ENCODE data around the gene PXDN.
"Not testable (repeated sequence)": the region's sequence is repeated elsewhere in the genome, so short reads cannot be mapped to it uniquely, and the experiment has no call there.

Gene PXDN

DNA sequence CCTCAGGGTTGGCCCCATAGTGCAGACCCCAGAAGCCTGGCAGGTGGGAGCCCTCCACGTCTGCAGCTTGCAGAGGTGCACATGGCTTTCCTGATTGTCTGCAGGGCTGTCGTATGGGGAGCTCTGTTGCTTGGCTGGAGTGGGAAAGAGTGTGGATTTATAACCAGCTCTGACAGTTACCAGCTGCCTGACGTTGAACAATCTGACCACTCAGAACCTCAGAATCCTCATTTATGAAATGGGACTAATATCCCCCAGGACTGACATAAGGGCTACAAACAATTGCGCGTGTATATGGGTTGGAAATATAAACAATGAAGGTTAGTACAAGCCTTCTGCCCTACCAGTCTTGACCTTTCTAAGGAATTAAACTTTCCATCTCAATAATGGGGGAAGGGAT lies 13.9 kb upstream of the PXDN start:
- Histone ChIP-seq H3K36me3 (ENCODE audit: control insufficient read depth in 4 of 4, insufficient read depth in 4 of 4, low read length in 3 of 4) (no peaks in the 10 kb centered on the region), H3K27ac (ENCODE audit: insufficient read depth in 1 of 2, low read depth in 1 of 2, low read length in 2 of 2, poor library complexity in 1 of 2, severe bottlenecking in 2 of 2) (no peak overlapping the region), H3K9me3 (ENCODE audit: control extremely low read depth in 1 of 5, control insufficient read depth in 4 of 5, insufficient read depth in 2 of 5, low read depth in 1 of 5, low read length in 4 of 5) (peaks cover 0 to 18% (median 13%) of the 10 kb centered on the region in 5 experiments), H3K27me3 (replicated peaks in 2 of 5; ENCODE audit: control insufficient read depth in 4 of 5, insufficient read depth in 5 of 5, low read length in 4 of 5) (no peaks in the 10 kb centered on the region), H3K4me1 (ENCODE audit: control extremely low read depth in 1 of 4, control insufficient read depth in 4 of 4, insufficient read depth in 4 of 4, low read length in 3 of 4) (no peaks in the 10 kb centered on the region), H3K4me3 (ENCODE audit: control insufficient read depth in 1 of 7, extremely low read depth in 1 of 7, insufficient read depth in 4 of 7, low read depth in 2 of 7, low read length in 6 of 7) (no peak overlapping the region)
- 100% methylated on average over 5 of the region's 5 CpGs for WGBS (ENCODE audit: insufficient coverage)
- ChIA-PET POLR2A (no interaction called here), CTCF (interaction anchor here (1.3 to 2.3 kb wide), 3 partner anchors 9 to 12 kb away, joined by 3 to 7 read pairs (median 4); no protein-coding TSS in a partner anchor)
- no peak for DNase-seq

DNA sequence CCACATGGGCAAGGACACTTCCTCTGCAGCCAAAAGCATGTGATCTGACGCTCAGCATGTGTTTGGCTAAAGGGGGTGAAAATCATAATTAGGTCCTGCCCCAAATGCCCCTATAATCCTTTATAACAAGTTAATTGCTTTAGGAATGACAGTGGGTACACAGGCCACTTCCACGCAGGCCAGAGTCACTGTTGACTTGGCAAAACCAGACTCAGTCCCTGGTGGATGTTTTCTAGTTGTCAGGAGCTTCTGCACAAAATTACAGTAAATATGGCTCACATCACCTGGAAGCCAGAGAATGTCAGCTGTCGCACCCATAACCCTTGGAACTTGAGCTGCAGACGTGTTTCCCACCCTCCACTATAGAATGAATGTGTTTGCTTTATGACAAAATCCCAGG lies 13.3 kb upstream of the PXDN start:
- WGBS (ENCODE audit: insufficient coverage): 88% methylated on average over 1 of the region's 4 CpGs
- DNase-seq: no peak
- H3K27me3 ChIP-seq (replicated peaks in 2 of 5; ENCODE audit: control insufficient read depth in 4 of 5, insufficient read depth in 5 of 5, low read length in 4 of 5): no peaks in the 10 kb centered on the region
- CTCF ChIA-PET: interaction anchor here (1.3 to 2.3 kb wide), 3 partner anchors 10 to 13 kb away, joined by 3 to 7 read pairs (median 4); no protein-coding TSS in a partner anchor
- no peak overlapping the region for H3K27ac ChIP-seq (ENCODE audit: insufficient read depth in 1 of 2, low read depth in 1 of 2, low read length in 2 of 2, poor library complexity in 1 of 2, severe bottlenecking in 2 of 2)
- peaks cover 0 to 18% (median 13%) of the 10 kb centered on the region in 5 experiments for H3K9me3 ChIP-seq (ENCODE audit: control extremely low read depth in 1 of 5, control insufficient read depth in 4 of 5, insufficient read depth in 2 of 5, low read depth in 1 of 5, low read length in 4 of 5)
- no peaks in the 10 kb centered on the region for H3K4me1 ChIP-seq (ENCODE audit: control extremely low read depth in 1 of 4, control insufficient read depth in 4 of 4, insufficient read depth in 4 of 4, low read length in 3 of 4)
- POLR2A ChIA-PET: no interaction called here
- no peak overlapping the region for H3K4me3 ChIP-seq (ENCODE audit: control insufficient read depth in 1 of 7, extremely low read depth in 1 of 7, insufficient read depth in 4 of 7, low read depth in 2 of 7, low read length in 6 of 7)
- no peaks in the 10 kb centered on the region for H3K36me3 ChIP-seq (ENCODE audit: control insufficient read depth in 4 of 4, insufficient read depth in 4 of 4, low read length in 3 of 4)

DNA sequence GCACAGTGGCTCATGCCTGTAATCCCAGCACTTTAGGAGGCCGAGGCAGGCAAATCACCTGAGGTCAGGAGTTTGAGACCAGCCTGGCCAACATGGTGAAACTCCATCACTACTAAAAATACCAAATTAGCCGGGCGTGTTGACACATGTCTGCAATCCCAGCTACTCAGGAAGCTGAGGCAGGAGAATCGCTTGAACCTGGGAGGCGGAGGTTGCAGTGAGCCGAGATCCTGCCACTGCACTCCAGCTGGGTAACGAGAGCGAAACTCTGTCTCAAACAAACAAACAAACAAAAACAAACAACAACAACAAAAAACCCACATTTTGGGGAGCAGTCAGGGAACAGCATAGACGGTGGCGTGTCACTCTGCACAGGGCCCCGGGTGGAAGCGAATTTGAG lies 12.8 kb upstream of the PXDN start:
- H3K27ac ChIP-seq (ENCODE audit: insufficient read depth in 1 of 2, low read depth in 1 of 2, low read length in 2 of 2, poor library complexity in 1 of 2, severe bottlenecking in 2 of 2); H3K4me1 ChIP-seq (ENCODE audit: control extremely low read depth in 1 of 4, control insufficient read depth in 4 of 4, insufficient read depth in 4 of 4, low read length in 3 of 4); H3K4me3 ChIP-seq (ENCODE audit: control insufficient read depth in 1 of 7, extremely low read depth in 1 of 7, insufficient read depth in 4 of 7, low read depth in 2 of 7, low read length in 6 of 7); POLR2A ChIA-PET; DNase-seq; H3K27me3 ChIP-seq (replicated peaks in 2 of 5; ENCODE audit: control insufficient read depth in 4 of 5, insufficient read depth in 5 of 5, low read length in 4 of 5); H3K36me3 ChIP-seq (ENCODE audit: control insufficient read depth in 4 of 4, insufficient read depth in 4 of 4, low read length in 3 of 4): not testable (repeated sequence)
- peaks cover 0 to 18% (median 13%) of the 10 kb centered on the region in 5 experiments for H3K9me3 ChIP-seq (ENCODE audit: control extremely low read depth in 1 of 5, control insufficient read depth in 4 of 5, insufficient read depth in 2 of 5, low read depth in 1 of 5, low read length in 4 of 5)
- 98% methylated on average over 9 of the region's 12 CpGs for WGBS (ENCODE audit: insufficient coverage)
- CTCF ChIA-PET: interaction anchor here (1.3 to 2.3 kb wide), 2 partner anchors 10 to 13 kb away, joined by 3 to 7 read pairs; no protein-coding TSS in a partner anchor

GRCh38 chr2:1756456-1756855 lies 12.1 kb upstream of the PXDN start:
- Histone ChIP-seq H3K4me1 (ENCODE audit: control extremely low read depth in 1 of 4, control insufficient read depth in 4 of 4, insufficient read depth in 4 of 4, low read length in 3 of 4) (no peaks in the 10 kb centered on the region), H3K27me3 (replicated peaks in 2 of 5; ENCODE audit: control insufficient read depth in 4 of 5, insufficient read depth in 5 of 5, low read length in 4 of 5) (peaks cover 0 to 7% (median 0%) of the 10 kb centered on the region in 5 experiments), H3K27ac (ENCODE audit: insufficient read depth in 1 of 2, low read depth in 1 of 2, low read length in 2 of 2, poor library complexity in 1 of 2, severe bottlenecking in 2 of 2) (no peak overlapping the region), H3K9me3 (ENCODE audit: control extremely low read depth in 1 of 5, control insufficient read depth in 4 of 5, insufficient read depth in 2 of 5, low read depth in 1 of 5, low read length in 4 of 5) (peaks cover 0 to 18% (median 13%) of the 10 kb centered on the region in 5 experiments), H3K36me3 (ENCODE audit: control insufficient read depth in 4 of 4, insufficient read depth in 4 of 4, low read length in 3 of 4) (no peaks in the 10 kb centered on the region), H3K4me3 (ENCODE audit: control insufficient read depth in 1 of 7, extremely low read depth in 1 of 7, insufficient read depth in 4 of 7, low read depth in 2 of 7, low read length in 6 of 7) (no peak overlapping the region)
- ChIA-PET POLR2A (no interaction called here), CTCF (interaction anchor here (2.3 kb wide), 1 partner anchor 11 kb away, joined by 7 read pairs; no protein-coding TSS in a partner anchor)
- WGBS (ENCODE audit: insufficient coverage): 93% methylated on average over 10 of the region's 10 CpGs
- no peak for DNase-seq

DNA sequence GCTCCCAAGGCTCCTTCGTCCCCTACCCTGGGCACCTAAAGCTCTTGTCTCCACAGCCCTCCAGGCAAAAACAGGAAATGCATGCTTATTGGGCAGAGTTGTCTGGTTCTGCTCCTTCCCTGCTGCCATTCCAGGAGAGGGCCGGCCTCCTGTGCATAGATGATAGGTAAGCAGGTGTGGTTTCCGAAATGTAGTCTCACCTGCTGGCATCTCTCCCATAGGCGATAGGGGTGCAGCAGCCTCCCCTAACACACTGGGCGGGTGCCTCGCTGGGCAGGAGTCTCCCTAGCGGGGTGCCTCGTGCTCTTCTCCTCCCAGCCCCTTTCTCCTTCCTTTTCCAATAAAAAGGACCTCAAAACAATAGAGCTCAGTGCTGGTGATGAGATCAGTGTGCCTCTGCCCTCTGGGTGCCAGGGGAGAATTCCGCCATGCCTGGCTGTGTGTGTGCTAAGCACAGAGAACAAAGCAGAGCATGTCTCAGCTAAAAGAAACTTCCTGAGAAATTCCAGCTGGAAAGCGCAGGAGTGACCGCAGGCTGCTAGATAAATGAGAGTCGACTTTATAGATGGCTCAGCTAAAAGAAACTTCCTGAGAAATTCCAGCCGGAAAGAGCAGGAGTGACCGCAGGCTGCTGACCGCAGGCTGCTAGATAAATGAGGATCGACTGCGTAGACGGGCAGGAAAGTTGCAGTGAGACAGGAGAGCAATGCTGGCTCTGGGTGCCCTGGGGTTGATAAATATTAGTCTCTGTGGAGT lies 11.3 kb upstream of the PXDN start:
- Histone ChIP-seq H3K4me1 (ENCODE audit: control extremely low read depth in 1 of 4, control insufficient read depth in 4 of 4, insufficient read depth in 4 of 4, low read length in 3 of 4) (no peaks in the 10 kb centered on the region), H3K27me3 (replicated peaks in 2 of 5; ENCODE audit: control insufficient read depth in 4 of 5, insufficient read depth in 5 of 5, low read length in 4 of 5) (peaks cover 0 to 10% (median 3%) of the 10 kb centered on the region in 5 experiments), H3K36me3 (ENCODE audit: control insufficient read depth in 4 of 4, insufficient read depth in 4 of 4, low read length in 3 of 4) (no peaks in the 10 kb centered on the region), H3K4me3 (ENCODE audit: control insufficient read depth in 1 of 7, extremely low read depth in 1 of 7, insufficient read depth in 4 of 7, low read depth in 2 of 7, low read length in 6 of 7) (no peak overlapping the region), H3K9me3 (ENCODE audit: control extremely low read depth in 1 of 5, control insufficient read depth in 4 of 5, insufficient read depth in 2 of 5, low read depth in 1 of 5, low read length in 4 of 5) (peaks cover 0 to 18% (median 13%) of the 10 kb centered on the region in 5 experiments), H3K27ac (ENCODE audit: insufficient read depth in 1 of 2, low read depth in 1 of 2, low read length in 2 of 2, poor library complexity in 1 of 2, severe bottlenecking in 2 of 2) (no peak overlapping the region)
- ChIA-PET POLR2A (no interaction called here), CTCF (interaction anchor here (1.8 kb wide), 1 partner anchor 16 kb away, joined by 7 read pairs; no protein-coding TSS in a partner anchor)
- WGBS (ENCODE audit: insufficient coverage): 95% methylated on average over 18 of the region's 18 CpGs
- DNase-seq: no peak

DNA sequence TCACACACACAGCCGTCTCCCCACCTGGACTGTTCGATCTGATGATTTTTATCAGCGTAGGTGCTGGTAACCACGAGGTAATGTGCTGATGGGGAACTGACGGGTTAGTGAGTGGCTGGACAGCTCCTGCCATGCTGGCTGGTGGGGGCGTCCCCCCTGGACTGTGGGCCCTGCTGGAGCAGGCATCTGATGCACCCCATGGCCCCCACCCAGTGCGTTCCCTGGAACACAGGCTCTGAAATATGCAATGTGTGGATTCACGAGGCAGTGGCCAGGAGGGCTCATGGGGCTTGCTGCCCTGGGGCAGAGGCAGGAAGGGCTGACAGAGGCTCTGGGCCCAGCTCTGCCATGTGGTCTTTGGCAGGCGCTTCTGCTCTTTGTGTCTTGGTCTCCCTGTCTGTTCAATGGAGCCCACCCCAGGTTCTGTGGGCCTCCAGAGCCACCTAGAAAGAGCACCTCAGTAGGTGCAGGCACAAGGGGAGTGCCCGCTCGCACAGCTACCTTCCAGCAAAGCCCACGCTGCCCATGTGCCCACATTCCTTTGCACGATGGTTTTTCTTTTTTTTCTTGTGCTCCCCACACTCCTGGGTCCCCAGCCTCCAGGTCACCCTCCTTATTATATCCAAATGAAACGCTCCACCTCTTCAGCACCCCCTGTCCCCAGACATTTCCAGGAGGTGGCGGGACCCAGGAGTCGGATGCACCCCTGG lies 10.3 kb upstream of the PXDN start:
- no peak overlapping the region for H3K4me3 ChIP-seq (ENCODE audit: control insufficient read depth in 1 of 7, extremely low read depth in 1 of 7, insufficient read depth in 4 of 7, low read depth in 2 of 7, low read length in 6 of 7)
- no peaks in the 10 kb centered on the region for H3K4me1 ChIP-seq (ENCODE audit: control extremely low read depth in 1 of 4, control insufficient read depth in 4 of 4, insufficient read depth in 4 of 4, low read length in 3 of 4)
- DNase-seq: no peak
- peaks cover 0 to 13% (median 6%) of the 10 kb centered on the region in 5 experiments for H3K27me3 ChIP-seq (replicated peaks in 2 of 5; ENCODE audit: control insufficient read depth in 4 of 5, insufficient read depth in 5 of 5, low read length in 4 of 5)
- 96% methylated on average over 13 of the region's 16 CpGs for WGBS (ENCODE audit: insufficient coverage)
- no peaks in the 10 kb centered on the region for H3K36me3 ChIP-seq (ENCODE audit: control insufficient read depth in 4 of 4, insufficient read depth in 4 of 4, low read length in 3 of 4)
- CTCF ChIA-PET: interaction anchor here (1.8 kb wide), 1 partner anchor 17 kb away, joined by 7 read pairs; no protein-coding TSS in a partner anchor
- no peak overlapping the region for H3K27ac ChIP-seq (ENCODE audit: insufficient read depth in 1 of 2, low read depth in 1 of 2, low read length in 2 of 2, poor library complexity in 1 of 2, severe bottlenecking in 2 of 2)
- H3K9me3 ChIP-seq (ENCODE audit: control extremely low read depth in 1 of 5, control insufficient read depth in 4 of 5, insufficient read depth in 2 of 5, low read depth in 1 of 5, low read length in 4 of 5): peaks cover 0 to 18% (median 13%) of the 10 kb centered on the region in 5 experiments
- POLR2A ChIA-PET: no interaction called here

- ChIA-PET POLR2A (no interaction called here), CTCF (no interaction called here)
- Histone ChIP-seq H3K4me1 (ENCODE audit: control extremely low read depth in 1 of 4, control insufficient read depth in 4 of 4, insufficient read depth in 4 of 4, low read length in 3 of 4) (no peaks in the 10 kb centered on the region), H3K4me3 (ENCODE audit: control insufficient read depth in 1 of 7, extremely low read depth in 1 of 7, insufficient read depth in 4 of 7, low read depth in 2 of 7, low read length in 6 of 7) (no peak overlapping the region), H3K36me3 (ENCODE audit: control insufficient read depth in 4 of 4, insufficient read depth in 4 of 4, low read length in 3 of 4) (no peaks in the 10 kb centered on the region), H3K27ac (ENCODE audit: insufficient read depth in 1 of 2, low read depth in 1 of 2, low read length in 2 of 2, poor library complexity in 1 of 2, severe bottlenecking in 2 of 2) (no peak overlapping the region), H3K9me3 (ENCODE audit: control extremely low read depth in 1 of 5, control insufficient read depth in 4 of 5, insufficient read depth in 2 of 5, low read depth in 1 of 5, low read length in 4 of 5) (peaks cover 0 to 18% (median 13%) of the 10 kb centered on the region in 5 experiments), H3K27me3 (replicated peaks in 2 of 5; ENCODE audit: control insufficient read depth in 4 of 5, insufficient read depth in 5 of 5, low read length in 4 of 5) (peaks cover 0 to 19% (median 6%) of the 10 kb centered on the region in 5 experiments)
- DNase-seq: no peak
- 97% methylated on average over 10 of the region's 12 CpGs for WGBS (ENCODE audit: insufficient coverage)
These were observed 9.7 kb upstream of the PXDN start for GRCh38 chr2:1754046-1754445.

Measured in common myeloid progenitor, CD34-positive (primary cell).